B cell (primary cell): ENCODE results near the gene MS4A18.

ENCODE experiments used
- EZH2 ChIP-seq: IDR thresholded peaks from 2 replicates; pipeline ENCODE4 v1.6.1; 2012; ENCODE audit warnings: borderline replicate concordance, low read depth, mild to moderate bottlenecking, moderate library complexity, low read length; ENCODE audit not compliant: insufficient read depth, poor library complexity, severe bottlenecking
- TF ChIP-seq, protein P1 (sequence below): fragments of 200-600 bp; IDR thresholded peaks from one replicate; pipeline ENCODE4 v1.8.0; 2022; ENCODE audit warnings: antibody characterized with exemption, mild to moderate bottlenecking

DNA sequence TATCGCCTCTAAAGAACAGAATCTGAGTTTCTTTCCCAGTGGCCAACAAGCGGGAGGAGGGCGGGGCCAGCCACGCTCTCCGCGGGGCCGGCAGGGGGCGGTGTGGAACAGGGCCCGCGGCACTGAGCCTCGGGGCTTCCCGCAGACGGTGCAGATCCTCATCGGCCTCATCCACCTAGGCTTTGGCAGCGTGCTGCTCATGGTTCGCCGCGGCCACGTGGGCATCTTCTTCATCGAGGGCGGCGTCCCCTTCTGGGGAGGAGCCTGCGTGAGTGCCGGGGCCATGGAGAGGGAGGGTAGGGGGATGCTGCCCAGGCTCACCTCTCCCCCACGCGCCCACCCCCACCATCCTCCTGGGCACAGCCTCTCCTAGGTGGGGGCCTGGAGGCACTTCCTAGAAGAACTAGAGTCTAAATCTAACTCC is 42.9 kb downstream of the MS4A18 start:
- TF ChIP-seq, protein P1, sequence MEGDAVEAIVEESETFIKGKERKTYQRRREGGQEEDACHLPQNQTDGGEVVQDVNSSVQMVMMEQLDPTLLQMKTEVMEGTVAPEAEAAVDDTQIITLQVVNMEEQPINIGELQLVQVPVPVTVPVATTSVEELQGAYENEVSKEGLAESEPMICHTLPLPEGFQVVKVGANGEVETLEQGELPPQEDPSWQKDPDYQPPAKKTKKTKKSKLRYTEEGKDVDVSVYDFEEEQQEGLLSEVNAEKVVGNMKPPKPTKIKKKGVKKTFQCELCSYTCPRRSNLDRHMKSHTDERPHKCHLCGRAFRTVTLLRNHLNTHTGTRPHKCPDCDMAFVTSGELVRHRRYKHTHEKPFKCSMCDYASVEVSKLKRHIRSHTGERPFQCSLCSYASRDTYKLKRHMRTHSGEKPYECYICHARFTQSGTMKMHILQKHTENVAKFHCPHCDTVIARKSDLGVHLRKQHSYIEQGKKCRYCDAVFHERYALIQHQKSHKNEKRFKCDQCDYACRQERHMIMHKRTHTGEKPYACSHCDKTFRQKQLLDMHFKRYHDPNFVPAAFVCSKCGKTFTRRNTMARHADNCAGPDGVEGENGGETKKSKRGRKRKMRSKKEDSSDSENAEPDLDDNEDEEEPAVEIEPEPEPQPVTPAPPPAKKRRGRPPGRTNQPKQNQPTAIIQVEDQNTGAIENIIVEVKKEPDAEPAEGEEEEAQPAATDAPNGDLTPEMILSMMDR = peak; percentile 31
- no peak for TF ChIP-seq EZH2
